ENCODE data around the gene SMCO4. TPM values are rescaled to one million over a fixed set of nuclear protein-coding genes. Genes with fewer than 3 reads are reported as not detected.
"Not testable (repeated sequence)": the region's sequence is repeated elsewhere in the genome, so short reads cannot be mapped to it uniquely, and the experiment has no call there.

The SMCO4 gene
- total RNA-seq, 4 donors from 2014 or later: 3.1 to 18.1 (median 10.2) TPM

DNA sequence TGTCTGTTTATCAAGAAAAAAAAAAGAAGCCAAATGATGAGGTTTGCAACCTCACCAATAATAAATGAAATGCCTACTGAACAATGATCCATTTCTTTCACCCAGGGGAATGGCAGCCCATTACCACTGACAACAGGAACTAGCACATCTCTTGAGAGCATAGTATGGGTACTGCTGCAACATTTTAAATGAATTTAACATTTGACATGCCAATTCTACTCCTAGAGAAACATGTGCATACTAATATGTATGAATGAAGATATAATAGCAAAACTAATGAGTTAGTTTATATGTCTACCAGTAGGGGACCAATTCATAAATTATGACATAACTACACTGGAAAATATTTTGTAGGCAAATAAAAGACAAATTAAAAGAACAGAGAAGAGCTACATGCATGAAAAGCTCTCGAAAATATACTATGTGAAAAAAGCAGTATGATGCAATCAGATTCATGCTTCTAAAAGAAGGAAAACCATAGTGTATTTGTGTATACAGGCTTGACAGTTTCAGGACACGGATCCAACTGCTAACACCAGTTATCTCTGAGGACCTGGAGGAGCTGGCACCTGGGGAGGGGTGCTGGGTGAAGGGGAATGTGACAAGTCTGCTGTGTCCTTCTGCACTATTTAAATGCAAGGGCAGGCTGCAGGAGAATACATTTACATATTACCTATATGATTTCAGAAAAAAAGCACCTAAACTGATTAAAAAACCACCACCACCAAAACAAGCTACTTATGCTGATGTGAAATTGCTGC, 6.9 kb downstream of the SMCO4 start:
- DNase-seq (no peak), ATAC-seq (no peak)
- intact Hi-C loops (cut with DNase I; ENCODE audit: low total_unique reads): no loop called here
- H3K9me3 ChIP-seq: no peaks in the 10 kb centered on the region
- no peak for TF ChIP-seq POLR2A (IDR thresholded peaks at IDR 0.05)
- TF ChIP-seq, protein P1, sequence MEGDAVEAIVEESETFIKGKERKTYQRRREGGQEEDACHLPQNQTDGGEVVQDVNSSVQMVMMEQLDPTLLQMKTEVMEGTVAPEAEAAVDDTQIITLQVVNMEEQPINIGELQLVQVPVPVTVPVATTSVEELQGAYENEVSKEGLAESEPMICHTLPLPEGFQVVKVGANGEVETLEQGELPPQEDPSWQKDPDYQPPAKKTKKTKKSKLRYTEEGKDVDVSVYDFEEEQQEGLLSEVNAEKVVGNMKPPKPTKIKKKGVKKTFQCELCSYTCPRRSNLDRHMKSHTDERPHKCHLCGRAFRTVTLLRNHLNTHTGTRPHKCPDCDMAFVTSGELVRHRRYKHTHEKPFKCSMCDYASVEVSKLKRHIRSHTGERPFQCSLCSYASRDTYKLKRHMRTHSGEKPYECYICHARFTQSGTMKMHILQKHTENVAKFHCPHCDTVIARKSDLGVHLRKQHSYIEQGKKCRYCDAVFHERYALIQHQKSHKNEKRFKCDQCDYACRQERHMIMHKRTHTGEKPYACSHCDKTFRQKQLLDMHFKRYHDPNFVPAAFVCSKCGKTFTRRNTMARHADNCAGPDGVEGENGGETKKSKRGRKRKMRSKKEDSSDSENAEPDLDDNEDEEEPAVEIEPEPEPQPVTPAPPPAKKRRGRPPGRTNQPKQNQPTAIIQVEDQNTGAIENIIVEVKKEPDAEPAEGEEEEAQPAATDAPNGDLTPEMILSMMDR (IDR thresholded peaks at IDR 0.05 in 4 of 5, conservative IDR thresholded peaks at IDR 0.05 in 1 of 5): no peak
- in situ Hi-C loops (cut with MboI; ENCODE audit: low sequenced_read_pairs in 4 of 4): no loop called here
- no peaks in the 10 kb centered on the region for H3K27me3 ChIP-seq
- H3K4me1 ChIP-seq: peaks cover 30% of the 10 kb centered on the region in 2 donors
- peak overlapping the region in 1 of 4 donors; percentile 84 for H3K27ac ChIP-seq
- H3K4me3 ChIP-seq: no peak overlapping the region
- H3K36me3 ChIP-seq: no peaks in the 10 kb centered on the region

DNA sequence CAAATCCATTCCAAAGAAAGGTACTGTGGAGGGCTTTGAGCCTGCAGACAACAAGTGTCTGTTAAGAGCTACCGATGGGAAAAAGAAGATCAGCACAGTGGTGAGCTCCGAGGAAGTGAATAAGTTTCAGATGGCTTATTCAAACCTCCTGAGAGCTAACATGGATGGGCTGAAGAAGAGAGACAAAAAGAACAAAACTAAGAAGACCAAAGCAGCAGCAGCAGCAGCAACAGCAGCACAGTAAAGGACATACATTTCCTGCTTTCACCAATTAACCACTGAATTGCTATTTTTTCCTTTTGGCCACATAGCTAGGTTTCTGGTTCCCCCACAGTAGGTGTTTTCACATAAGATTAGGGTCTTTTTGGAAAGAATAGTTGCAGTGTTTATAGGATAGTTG, 7.6 kb downstream of the SMCO4 start:
- ATAC-seq; H3K4me3 ChIP-seq; H3K9me3 ChIP-seq; DNase-seq; intact Hi-C loops (cut with DNase I; ENCODE audit: low total_unique reads); H3K27ac ChIP-seq; in situ Hi-C loops (cut with MboI; ENCODE audit: low sequenced_read_pairs in 4 of 4); H3K27me3 ChIP-seq; H3K36me3 ChIP-seq: not testable (repeated sequence)
- peaks cover 33% of the 10 kb centered on the region in 2 donors for H3K4me1 ChIP-seq

- H3K27me3 ChIP-seq: no peaks in the 10 kb centered on the region
- TF ChIP-seq, protein P1 (IDR thresholded peaks at IDR 0.05 in 4 of 5, conservative IDR thresholded peaks at IDR 0.05 in 1 of 5): no peak
- TF ChIP-seq POLR2A (IDR thresholded peaks at IDR 0.05): no peak
- DNase-seq (no peak), ATAC-seq (no peak)
- intact Hi-C loops (cut with DNase I; ENCODE audit: low total_unique reads) (no loop called here), in situ Hi-C loops (cut with MboI; ENCODE audit: low sequenced_read_pairs in 4 of 4) (no loop called here)
- peaks cover 59 to 61% of the 10 kb centered on the region in 2 donors for H3K4me1 ChIP-seq
- H3K36me3 ChIP-seq: no peaks in the 10 kb centered on the region
- H3K27ac ChIP-seq: no peak overlapping the region
- H3K9me3 ChIP-seq: no peaks in the 10 kb centered on the region
- H3K4me3 ChIP-seq: no peak overlapping the region
Measured at GRCh38 chr11:93532806-93533205, 10.4 kb downstream of the SMCO4 start.

DNA sequence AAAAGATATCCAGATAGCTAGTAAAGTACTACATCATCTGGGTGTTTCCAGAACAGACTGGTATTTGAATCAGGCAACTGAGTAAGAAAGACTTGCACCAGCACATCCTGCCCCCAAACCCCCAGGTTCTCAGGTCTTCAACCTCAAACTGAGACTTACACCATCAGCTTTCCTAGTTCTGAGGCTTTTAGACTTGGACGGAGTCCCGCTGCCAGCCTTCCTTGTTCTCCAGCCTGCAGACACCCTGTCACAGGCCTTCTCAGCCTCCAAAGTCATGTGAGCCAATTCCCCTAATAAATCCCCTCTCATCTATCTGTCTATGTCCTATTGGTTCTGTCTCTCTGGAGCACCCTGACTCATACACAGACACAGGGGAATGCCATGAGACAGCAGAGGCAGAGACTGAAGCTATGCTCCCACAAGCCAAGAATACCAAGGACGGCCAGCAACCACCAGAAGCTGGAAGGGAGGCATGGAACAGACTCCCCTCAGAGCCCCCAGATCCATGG, 10.9 kb downstream of the SMCO4 start:
- Histone ChIP-seq H3K27ac (no peak overlapping the region), H3K36me3 (no peaks in the 10 kb centered on the region), H3K9me3 (no peaks in the 10 kb centered on the region), H3K4me3 (no peak overlapping the region), H3K27me3 (no peaks in the 10 kb centered on the region), H3K4me1 (peaks cover 59 to 63% of the 10 kb centered on the region in 2 donors)
- DNase-seq (no peak), ATAC-seq (no peak)
- in situ Hi-C loops (cut with MboI; ENCODE audit: low sequenced_read_pairs in 4 of 4) (no loop called here), intact Hi-C loops (cut with DNase I; ENCODE audit: low total_unique reads) (no loop called here)
- no peak for TF ChIP-seq POLR2A (IDR thresholded peaks at IDR 0.05)
- TF ChIP-seq, protein P1 (IDR thresholded peaks at IDR 0.05 in 4 of 5, conservative IDR thresholded peaks at IDR 0.05 in 1 of 5): no peak

GRCh38 chr11:93530468-93530826, 12.7 kb downstream of the SMCO4 start:
- no peaks in the 10 kb centered on the region for H3K9me3 ChIP-seq
- no peak overlapping the region for H3K4me3 ChIP-seq
- no peak for ATAC-seq
- H3K36me3 ChIP-seq: no peaks in the 10 kb centered on the region
- intact Hi-C loops (cut with DNase I; ENCODE audit: low total_unique reads): no loop called here
- in situ Hi-C loops (cut with MboI; ENCODE audit: low sequenced_read_pairs in 4 of 4): no loop called here
- DNase-seq: no peak
- no peaks in the 10 kb centered on the region for H3K27me3 ChIP-seq
- no peak for TF ChIP-seq POLR2A (IDR thresholded peaks at IDR 0.05)
- TF ChIP-seq, protein P1 (IDR thresholded peaks at IDR 0.05 in 4 of 5, conservative IDR thresholded peaks at IDR 0.05 in 1 of 5): no peak
- H3K4me1 ChIP-seq: peaks cover 64 to 65% of the 10 kb centered on the region in 2 donors
- peak overlapping the region; percentile 85 to 98 (median 90) for H3K27ac ChIP-seq
